ENCODE measurements around the gene SLIT3. TPM values are rescaled to one million over a fixed set of nuclear protein-coding genes. Genes with fewer than 3 reads are reported as not detected.

The SLIT3 gene
- total and polyA plus RNA-seq, 4 donors = 4.6 to 48.5 (median 19.8) TPM

DNA sequence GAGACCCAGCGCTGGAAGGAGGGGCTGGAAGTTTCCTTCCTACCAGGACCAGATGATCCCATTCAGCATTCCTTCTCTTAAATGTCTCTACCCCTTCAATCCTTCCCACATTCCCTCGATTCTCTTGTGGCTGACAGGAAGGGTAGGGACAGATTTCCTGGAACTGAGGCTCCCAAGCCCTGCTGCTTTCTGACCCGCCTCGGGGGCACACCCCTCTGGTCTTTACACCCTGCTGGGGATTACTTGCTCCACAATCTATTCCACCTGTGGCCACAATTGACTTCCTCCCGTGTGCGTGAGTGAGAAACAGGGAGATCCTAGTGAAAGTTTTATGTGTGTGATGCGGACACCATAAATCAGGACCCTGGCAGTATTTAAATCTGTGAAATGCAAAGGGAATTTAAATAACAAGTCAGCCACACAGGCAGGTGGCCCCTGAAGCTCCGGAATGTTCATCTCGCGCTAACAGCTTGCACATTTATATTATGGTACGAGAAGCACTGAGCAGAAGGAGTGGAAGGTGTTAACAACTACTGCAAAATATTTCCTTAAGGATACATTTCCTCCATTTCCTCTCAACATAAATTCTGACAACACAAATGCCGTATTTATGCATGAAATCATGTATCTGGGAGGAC, 237.5 kb downstream of the SLIT3 start:
- Histone ChIP-seq H3K4me1 (ENCODE audit: control insufficient read depth in 5 of 5, insufficient read depth in 5 of 5, low read length in 5 of 5) (peaks cover 4 to 22% (median 11%) of the 10 kb centered on the region in 5 donors), H3K36me3 (ENCODE audit: control insufficient read depth in 4 of 4, insufficient read depth in 4 of 4, low read length in 4 of 4) (no peaks in the 10 kb centered on the region), H3K9me3 (ENCODE audit: control insufficient read depth in 4 of 4, insufficient read depth in 3 of 4, low read length in 3 of 4) (no peaks in the 10 kb centered on the region), H3K9ac (ENCODE audit: insufficient read depth in 1 of 2, low read length in 2 of 2) (no peak overlapping the region), H3K27ac (ENCODE audit: low read depth in 1 of 2, low read length in 1 of 2) (no peak overlapping the region), H3K27me3 (ENCODE audit: control insufficient read depth in 3 of 3, insufficient read depth in 3 of 3, low read length in 2 of 3) (no peaks in the 10 kb centered on the region), H3K4me3 (no peak overlapping the region)
- TF ChIP-seq, protein P1, sequence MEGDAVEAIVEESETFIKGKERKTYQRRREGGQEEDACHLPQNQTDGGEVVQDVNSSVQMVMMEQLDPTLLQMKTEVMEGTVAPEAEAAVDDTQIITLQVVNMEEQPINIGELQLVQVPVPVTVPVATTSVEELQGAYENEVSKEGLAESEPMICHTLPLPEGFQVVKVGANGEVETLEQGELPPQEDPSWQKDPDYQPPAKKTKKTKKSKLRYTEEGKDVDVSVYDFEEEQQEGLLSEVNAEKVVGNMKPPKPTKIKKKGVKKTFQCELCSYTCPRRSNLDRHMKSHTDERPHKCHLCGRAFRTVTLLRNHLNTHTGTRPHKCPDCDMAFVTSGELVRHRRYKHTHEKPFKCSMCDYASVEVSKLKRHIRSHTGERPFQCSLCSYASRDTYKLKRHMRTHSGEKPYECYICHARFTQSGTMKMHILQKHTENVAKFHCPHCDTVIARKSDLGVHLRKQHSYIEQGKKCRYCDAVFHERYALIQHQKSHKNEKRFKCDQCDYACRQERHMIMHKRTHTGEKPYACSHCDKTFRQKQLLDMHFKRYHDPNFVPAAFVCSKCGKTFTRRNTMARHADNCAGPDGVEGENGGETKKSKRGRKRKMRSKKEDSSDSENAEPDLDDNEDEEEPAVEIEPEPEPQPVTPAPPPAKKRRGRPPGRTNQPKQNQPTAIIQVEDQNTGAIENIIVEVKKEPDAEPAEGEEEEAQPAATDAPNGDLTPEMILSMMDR (IDR thresholded peaks at IDR 0.05; ENCODE audit: control extremely low read depth, extremely low read depth) = no peak
- DNase-seq (no peak), ATAC-seq (ENCODE audit: insufficient read depth, low FRiP score) (no peak)
- WGBS, 2 donors = 46 to 55% methylated on average over 12 of the region's 12 CpGs

DNA sequence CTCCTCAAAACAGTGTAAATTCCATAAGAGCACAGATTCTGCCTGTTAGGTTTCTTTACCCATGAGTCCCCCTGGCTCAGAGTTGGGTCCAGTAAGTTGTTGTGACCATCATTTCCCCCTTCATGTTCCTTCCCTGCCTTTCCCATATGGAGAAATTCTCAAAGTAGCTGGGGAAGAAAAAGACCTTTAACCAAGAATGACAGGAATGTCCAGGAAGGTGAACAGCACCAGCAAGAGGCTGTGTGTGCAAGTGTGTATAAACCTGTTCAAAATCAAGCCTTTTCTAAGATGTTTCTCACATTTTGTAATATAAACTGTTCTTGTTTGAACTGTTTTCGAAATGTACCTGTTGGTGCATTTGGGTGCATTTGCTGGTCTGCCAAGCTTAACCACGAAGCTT, 238.2 kb downstream of the SLIT3 start:
- Histone ChIP-seq H3K27me3 (ENCODE audit: control insufficient read depth in 3 of 3, insufficient read depth in 3 of 3, low read length in 2 of 3) (no peaks in the 10 kb centered on the region), H3K9ac (ENCODE audit: insufficient read depth in 1 of 2, low read length in 2 of 2) (no peak overlapping the region), H3K4me3 (no peak overlapping the region), H3K27ac (ENCODE audit: low read depth in 1 of 2, low read length in 1 of 2) (no peak overlapping the region), H3K36me3 (ENCODE audit: control insufficient read depth in 4 of 4, insufficient read depth in 4 of 4, low read length in 4 of 4) (no peaks in the 10 kb centered on the region), H3K4me1 (ENCODE audit: control insufficient read depth in 5 of 5, insufficient read depth in 5 of 5, low read length in 5 of 5) (peaks cover 4 to 20% (median 11%) of the 10 kb centered on the region in 5 donors), H3K9me3 (ENCODE audit: control insufficient read depth in 4 of 4, insufficient read depth in 3 of 4, low read length in 3 of 4) (no peaks in the 10 kb centered on the region)
- TF ChIP-seq, protein P1 (IDR thresholded peaks at IDR 0.05; ENCODE audit: control extremely low read depth, extremely low read depth) = no peak
- ATAC-seq (ENCODE audit: insufficient read depth, low FRiP score) (no peak), DNase-seq (no peak)
- WGBS, 2 donors = 48 to 77% methylated on average over 2 of the region's 2 CpGs

DNA sequence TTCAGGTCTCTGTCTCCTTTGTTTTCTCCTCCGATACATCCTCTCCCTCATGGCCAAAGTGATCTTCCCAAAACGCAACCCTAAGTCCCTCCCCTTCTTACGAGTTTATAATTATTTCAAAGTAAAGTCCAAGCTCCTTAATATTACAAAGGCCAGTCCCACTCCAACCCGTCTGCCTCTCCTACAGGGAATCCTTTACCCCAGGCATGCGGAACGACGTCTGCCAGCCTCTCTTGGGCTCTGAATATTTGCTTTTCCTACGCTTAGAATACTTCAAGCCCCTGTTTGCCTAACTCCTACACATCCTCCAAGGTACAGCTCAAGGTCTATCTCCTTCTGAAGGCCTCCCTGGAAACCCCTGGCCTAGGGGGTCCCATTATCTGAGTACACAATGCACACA, 246.4 kb downstream of the SLIT3 start:
- WGBS, 2 donors = 74 to 89% methylated on average over 8 of the region's 8 CpGs
- TF ChIP-seq, protein P1 (IDR thresholded peaks at IDR 0.05; ENCODE audit: control extremely low read depth, extremely low read depth) = no peak
- Histone ChIP-seq H3K27ac (ENCODE audit: low read depth in 1 of 2, low read length in 1 of 2) (no peak overlapping the region), H3K9me3 (ENCODE audit: control insufficient read depth in 4 of 4, insufficient read depth in 3 of 4, low read length in 3 of 4) (no peaks in the 10 kb centered on the region), H3K4me3 (no peak overlapping the region), H3K4me1 (ENCODE audit: control insufficient read depth in 5 of 5, insufficient read depth in 5 of 5, low read length in 5 of 5) (peaks cover 0 to 20% (median 7%) of the 10 kb centered on the region in 5 donors), H3K27me3 (ENCODE audit: control insufficient read depth in 3 of 3, insufficient read depth in 3 of 3, low read length in 2 of 3) (no peaks in the 10 kb centered on the region), H3K36me3 (ENCODE audit: control insufficient read depth in 4 of 4, insufficient read depth in 4 of 4, low read length in 4 of 4) (no peaks in the 10 kb centered on the region), H3K9ac (ENCODE audit: insufficient read depth in 1 of 2, low read length in 2 of 2) (no peak overlapping the region)
- ATAC-seq (ENCODE audit: insufficient read depth, low FRiP score) (no peak), DNase-seq (no peak)

DNA sequence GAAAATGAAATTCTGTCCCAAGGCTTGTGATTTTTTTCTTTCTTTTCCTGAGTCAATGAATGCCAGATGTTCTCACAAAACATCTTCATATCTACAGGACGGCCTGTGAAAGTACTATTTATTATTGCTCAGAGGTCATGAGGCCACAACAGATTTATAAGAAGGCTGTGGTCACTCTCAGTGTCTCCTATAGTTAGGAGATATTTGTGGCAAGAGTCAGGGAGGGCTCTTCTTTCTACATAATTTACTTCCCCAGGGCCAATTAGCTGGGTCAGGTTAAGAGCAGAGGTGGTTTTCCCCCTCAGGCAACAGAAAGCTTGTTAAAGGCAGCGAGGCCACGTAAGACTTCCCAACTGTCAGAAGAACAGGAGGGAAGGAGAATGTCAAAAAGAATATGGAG, 248.7 kb downstream of the SLIT3 start:
- no peak for DNase-seq
- ATAC-seq (ENCODE audit: insufficient read depth, low FRiP score) = no peak
- Histone ChIP-seq H3K9me3 (ENCODE audit: control insufficient read depth in 4 of 4, insufficient read depth in 3 of 4, low read length in 3 of 4) (no peaks in the 10 kb centered on the region), H3K9ac (ENCODE audit: insufficient read depth in 1 of 2, low read length in 2 of 2) (no peak overlapping the region), H3K4me1 (ENCODE audit: control insufficient read depth in 5 of 5, insufficient read depth in 5 of 5, low read length in 5 of 5) (peaks cover 0 to 20% (median 7%) of the 10 kb centered on the region in 5 donors), H3K36me3 (ENCODE audit: control insufficient read depth in 4 of 4, insufficient read depth in 4 of 4, low read length in 4 of 4) (no peaks in the 10 kb centered on the region), H3K27me3 (ENCODE audit: control insufficient read depth in 3 of 3, insufficient read depth in 3 of 3, low read length in 2 of 3) (no peaks in the 10 kb centered on the region), H3K27ac (ENCODE audit: low read depth in 1 of 2, low read length in 1 of 2) (no peak overlapping the region), H3K4me3 (no peak overlapping the region)
- WGBS, 2 donors = 71 to 73% methylated on average over 3 of the region's 3 CpGs
- TF ChIP-seq, protein P1 (IDR thresholded peaks at IDR 0.05; ENCODE audit: control extremely low read depth, extremely low read depth) = no peak
